HG03342 (cell line): ENCODE data around the gene PRICKLE4.
"Not testable (repeated sequence)": the region's sequence is repeated elsewhere in the genome, so short reads cannot be mapped to it uniquely, and the experiment has no call there.

ENCODE experiments used
- ATAC-seq: cut with Tn5 transposase; IDR thresholded peaks from one replicate; pipeline ENCODE4 v1.9.1; 2021; ENCODE audit warnings: mild to moderate bottlenecking, moderate library complexity; ENCODE audit not compliant: unreplicated experiment

PRICKLE4 gene

GRCh38 chr6:41743406-41744235, 37.0 kb upstream of the PRICKLE4 start:
- no peak for ATAC-seq

GRCh38 chr6:41744236-41744787, 36.3 kb upstream of the PRICKLE4 start:
- ATAC-seq = no peak

DNA sequence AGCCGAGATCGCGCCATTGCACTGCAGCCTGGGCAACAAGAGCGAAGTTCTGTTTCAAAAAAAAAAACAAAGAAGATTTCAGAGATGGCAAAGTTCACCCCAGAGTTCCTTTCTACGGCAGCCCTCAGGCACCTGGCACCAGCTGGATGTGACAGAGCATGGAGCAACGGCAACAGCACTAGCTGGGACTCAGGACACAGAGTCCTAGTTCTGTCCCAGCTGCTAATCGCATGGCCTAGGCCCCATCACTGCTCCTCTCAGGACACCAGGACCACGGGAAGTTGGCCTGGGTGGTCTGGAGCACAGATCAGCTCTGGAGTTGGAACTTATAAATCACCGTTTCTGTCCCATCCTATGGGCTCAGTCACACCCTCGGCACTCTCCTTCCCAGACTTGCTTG, 34.5 kb upstream of the PRICKLE4 start:
- no peak for ATAC-seq

DNA sequence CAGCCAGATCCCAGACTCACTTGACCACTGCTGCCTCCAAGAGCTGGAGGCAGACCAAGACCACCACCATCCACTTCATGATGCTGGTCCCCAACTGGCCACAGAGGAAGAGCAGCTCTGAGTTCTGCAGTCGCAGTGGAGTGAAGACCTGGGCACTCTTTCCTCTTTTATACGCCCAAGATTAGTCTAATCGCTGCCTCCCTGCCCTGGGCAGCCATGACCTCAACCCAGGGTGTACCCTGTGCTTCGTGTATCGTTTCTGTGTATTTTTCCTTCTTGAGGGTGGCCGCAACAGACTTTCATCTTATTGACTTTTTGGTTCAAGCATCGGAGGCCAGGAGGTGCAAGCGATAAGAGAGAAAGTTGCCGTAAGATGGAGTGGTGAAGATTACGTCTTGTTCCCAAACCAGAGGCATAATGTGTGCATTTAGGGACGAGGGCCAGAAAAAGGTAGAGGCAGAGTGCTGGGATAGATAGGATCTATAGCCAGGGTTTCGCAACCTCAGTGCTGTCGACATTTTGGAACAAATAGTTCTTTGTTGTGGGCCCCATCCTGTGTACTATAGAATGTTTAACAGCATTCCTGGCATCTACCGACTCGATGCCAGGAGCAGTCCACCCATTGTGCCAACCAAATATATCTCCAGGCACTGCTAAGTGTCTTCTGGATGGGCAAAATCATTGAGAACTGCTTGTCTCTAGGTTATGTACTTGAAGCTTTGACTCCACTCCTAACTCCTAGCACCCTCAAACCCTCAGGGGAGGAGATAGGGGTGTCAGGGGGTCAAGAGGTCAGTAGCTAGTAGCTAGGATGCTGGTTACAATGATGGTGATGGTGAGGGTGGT, 33.1 kb upstream of the PRICKLE4 start, which contains the start of gene PGC:
PGC (minus strand) TSS at position 142 of the 846 bp plus-strand sequence; CDS start at position 79, 63 bp downstream.
- no peak for ATAC-seq

GRCh38 chr6:41748102-41748477, 32.5 kb upstream of the PRICKLE4 start:
- no peak for ATAC-seq

DNA sequence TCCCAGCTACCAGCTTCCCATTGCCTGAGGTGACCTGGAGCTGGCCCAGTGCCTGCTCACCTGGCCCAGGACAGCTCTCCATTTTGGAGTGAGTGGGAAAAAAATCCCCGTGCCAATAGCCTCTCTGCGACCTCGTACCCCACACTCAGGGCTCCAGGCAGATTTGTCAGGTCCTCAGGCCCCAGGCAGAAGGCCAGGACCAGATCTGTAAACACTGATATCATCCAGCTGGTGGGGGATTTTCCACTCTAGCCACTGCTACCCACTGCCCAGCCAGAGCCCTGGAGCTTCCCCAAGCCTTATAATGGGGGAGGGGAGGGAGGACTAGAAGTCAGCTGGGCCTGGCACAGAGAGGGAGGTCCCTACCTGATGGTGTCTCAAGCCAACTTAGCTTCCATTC, 32.0 kb upstream of the PRICKLE4 start:
- no peak for ATAC-seq

- ATAC-seq = no peak
Measured at GRCh38 chr6:41750374-41750773, 30.2 kb upstream of the PRICKLE4 start.

- ATAC-seq = no peak
Measured at GRCh38 chr6:41755895-41756294, 24.7 kb upstream of the PRICKLE4 start.

DNA sequence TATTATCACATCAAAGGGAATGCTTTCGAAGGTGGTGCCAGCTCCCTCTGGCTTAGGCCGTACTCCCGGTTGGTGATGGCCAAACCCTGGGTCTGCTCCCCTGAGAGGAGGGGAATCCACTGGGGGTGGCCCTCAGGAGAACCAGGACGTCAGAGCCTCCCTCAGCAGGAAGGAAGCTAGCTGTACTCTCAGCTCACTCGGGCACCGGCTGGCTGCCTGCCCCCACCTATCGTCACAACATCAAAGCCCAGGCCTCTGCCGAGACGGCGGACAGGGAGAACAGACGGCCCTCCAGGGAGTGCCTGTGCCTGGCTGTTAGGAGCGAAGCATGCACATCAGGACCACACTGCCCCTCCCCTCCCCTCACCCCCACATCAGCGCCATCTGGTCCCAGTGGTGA, 24.2 kb upstream of the PRICKLE4 start:
- no peak for ATAC-seq

- ATAC-seq = no peak
Measured at GRCh38 chr6:41757271-41757670, 23.3 kb upstream of the PRICKLE4 start.

DNA sequence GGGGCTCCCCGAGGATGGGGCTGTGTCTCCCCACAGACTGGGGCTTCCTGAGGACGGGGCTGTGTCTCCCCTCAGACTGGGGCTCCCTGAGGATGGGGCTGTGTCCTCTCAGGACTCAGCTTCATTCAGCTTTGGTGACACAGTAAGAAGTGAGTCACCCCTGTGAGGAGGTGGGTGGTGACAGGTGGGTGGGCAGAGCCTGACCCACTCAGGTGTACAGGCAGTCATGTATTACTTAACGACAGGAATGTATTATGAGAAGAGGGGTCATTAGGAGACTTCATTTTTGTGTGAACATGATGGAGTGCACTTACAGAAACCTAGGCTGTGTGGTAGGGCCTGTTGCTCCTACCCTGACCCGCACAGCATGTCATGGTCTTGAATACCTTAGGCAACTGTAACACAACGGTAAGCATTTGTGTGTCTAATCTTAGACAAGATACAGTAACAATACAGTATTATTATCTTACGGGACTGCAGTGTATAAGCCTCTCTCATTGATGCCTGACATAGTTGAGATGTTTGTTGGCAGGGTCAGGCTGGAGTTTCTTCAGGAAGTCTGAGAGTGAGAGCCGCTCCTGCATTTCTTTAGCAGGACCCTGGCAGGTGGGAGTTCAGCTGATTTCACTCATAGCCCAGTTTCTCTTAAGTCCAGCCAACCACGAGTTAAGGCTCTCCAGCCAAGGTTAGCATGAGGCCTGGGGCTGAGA, 22.5 kb upstream of the PRICKLE4 start:
- no peak for ATAC-seq

- no peak for ATAC-seq
Measured at GRCh38 chr6:41758641-41759035, 21.9 kb upstream of the PRICKLE4 start.

GRCh38 chr6:41759106-41759904, 21.3 kb upstream of the PRICKLE4 start:
- ATAC-seq = no peak

GRCh38 chr6:41759905-41760579, 20.5 kb upstream of the PRICKLE4 start:
- ATAC-seq = no peak

DNA sequence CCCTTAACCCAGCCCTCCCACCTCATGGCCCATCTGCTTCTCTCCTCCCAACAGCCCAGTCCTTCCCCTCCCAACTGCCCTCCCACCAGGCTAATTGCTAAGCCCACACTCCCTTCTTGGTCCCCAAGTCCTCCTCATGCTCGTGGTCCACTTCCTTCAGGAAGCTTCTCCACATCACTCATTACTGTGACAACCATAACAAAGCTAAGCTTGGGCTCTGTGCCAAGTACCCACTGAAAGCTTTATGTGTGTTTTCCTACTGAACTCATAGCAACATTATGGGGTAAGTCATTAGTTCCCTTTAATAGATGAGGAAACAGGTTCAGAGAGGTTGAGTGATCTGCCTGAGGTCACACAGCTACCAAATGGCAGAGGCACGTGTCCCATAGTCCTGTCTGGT, 17.1 kb upstream of the PRICKLE4 start:
- no peak for ATAC-seq

GRCh38 chr6:41766043-41766664, 14.4 kb upstream of the PRICKLE4 start:
- not testable (repeated sequence) for ATAC-seq

DNA sequence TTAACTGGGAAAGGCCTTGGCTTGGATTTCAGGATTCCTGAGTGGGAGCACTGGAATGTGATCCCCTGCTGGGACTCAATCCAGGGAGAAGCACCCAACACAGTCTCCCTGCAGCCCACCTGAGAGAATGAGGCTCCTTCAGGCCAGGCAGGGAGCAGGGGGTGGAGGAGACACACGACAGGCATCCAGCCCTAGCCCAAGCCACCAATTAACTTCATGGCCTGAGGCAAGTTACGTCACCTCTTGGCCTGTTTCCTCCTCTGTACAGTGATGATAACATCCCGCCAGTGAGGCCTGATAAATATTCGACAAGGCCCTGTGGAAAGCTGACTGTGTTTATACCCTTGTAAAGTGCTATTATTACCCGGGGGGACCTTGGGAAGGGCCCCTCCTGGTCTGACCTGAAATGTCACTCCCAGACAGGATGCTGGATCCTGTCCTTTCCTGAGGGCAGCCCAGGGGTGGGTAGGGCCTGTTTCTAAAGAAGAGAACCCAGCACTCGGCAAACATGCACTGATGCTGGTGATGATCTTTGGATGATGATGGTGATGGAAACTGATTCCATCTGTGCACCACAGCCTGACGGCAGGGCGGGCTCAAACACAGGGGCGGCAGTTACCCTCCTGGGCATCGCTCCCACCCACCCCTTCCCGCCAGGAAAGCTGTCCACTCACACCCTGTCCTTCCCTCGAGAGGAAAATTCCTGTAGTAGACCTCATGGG, 13.3 kb upstream of the PRICKLE4 start:
- no peak for ATAC-seq

- ATAC-seq = no peak
Measured at GRCh38 chr6:41768545-41769308, 11.9 kb upstream of the PRICKLE4 start.
